Measurements from ENCODE around the gene PRUNE2. TPM values are rescaled to one million over a fixed set of nuclear protein-coding genes. Genes with fewer than 3 reads are reported as not detected.

The PRUNE2 gene
- polyA plus RNA-seq, 1 donor (not counting 4 experiments of a cell fraction or from before 2014, with no cell fraction given): 0.41 TPM

GRCh38 chr9:76852026-76852425, 53.9 kb downstream of the PRUNE2 start:
- dilution Hi-C loops (cut with MboI; ENCODE audit: extremely low pct_ligation_motif_present, low sequenced_read_pairs): no loop called here
- H2AFZ ChIP-seq (ENCODE audit: control insufficient read depth, low read length): no peak overlapping the region

GRCh38 chr9:76846297-76846696, 59.6 kb downstream of the PRUNE2 start:
- Histone ChIP-seq H3K36me3 (ENCODE audit: control insufficient read depth in 2 of 2, extremely low read depth in 1 of 2, insufficient read depth in 2 of 2, low read length in 2 of 2) (no peaks in the 10 kb centered on the region), H3K4me2 (ENCODE audit: control insufficient read depth, extremely low read depth, insufficient read depth, low read depth, low read length) (no peak overlapping the region), H3K9ac (ENCODE audit: control insufficient read depth, extremely low read depth, insufficient read depth, low read length) (no peak overlapping the region), H3K9me1 (ENCODE audit: control insufficient read depth, extremely low read depth, insufficient read depth, low read length) (no peaks in the 10 kb centered on the region), H3K4me1 (ENCODE audit: control insufficient read depth, extremely low read depth, insufficient read depth, low read length) (no peaks in the 10 kb centered on the region), H2AFZ (ENCODE audit: control insufficient read depth, low read length) (no peak overlapping the region), H3K4me3 (ENCODE audit: control insufficient read depth in 2 of 3, extremely low read depth in 1 of 3, insufficient read depth in 2 of 3, low read depth in 1 of 3, low read length in 3 of 3) (no peak overlapping the region), H4K20me1 (ENCODE audit: control insufficient read depth, extremely low read depth, insufficient read depth, low read length) (no peaks in the 10 kb centered on the region), H3K9me3 (ENCODE audit: control insufficient read depth, low read depth, low read length) (no peaks in the 10 kb centered on the region), H3K27me3 (ENCODE audit: control insufficient read depth, extremely low read depth, insufficient read depth, low read length) (no peaks in the 10 kb centered on the region), H3K79me2 (ENCODE audit: control insufficient read depth, insufficient read depth, low read length) (no peaks in the 10 kb centered on the region), H3K27ac (ENCODE audit: control insufficient read depth, insufficient read depth, low read length) (no peak overlapping the region)
- dilution Hi-C loops (cut with MboI; ENCODE audit: extremely low pct_ligation_motif_present, low sequenced_read_pairs): no loop called here
- TF ChIP-seq EZH2 (IDR thresholded peaks at IDR 0.05; ENCODE audit: low read length) (no peak), CTCF (optimal IDR thresholded peaks at IDR 0.05 in 1 of 3, IDR thresholded peaks at IDR 0.05 in 1 of 3, conservative IDR thresholded peaks at IDR 0.05 in 1 of 3; ENCODE audit: extremely low read depth in 1 of 3, insufficient read depth in 2 of 3, low read length in 3 of 3) (no peak)
- no peak for DNase-seq (ENCODE audit: low read depth, low spot score)
- FAIRE-seq: no peak

More at GRCh38 chr9:76852026-76852425, 53.9 kb downstream of the PRUNE2 start:
- no peak overlapping the region for H3K9ac ChIP-seq (ENCODE audit: control insufficient read depth, extremely low read depth, insufficient read depth, low read length)
- H3K4me1 ChIP-seq (ENCODE audit: control insufficient read depth, extremely low read depth, insufficient read depth, low read length): no peaks in the 10 kb centered on the region
- H3K36me3 ChIP-seq (ENCODE audit: control insufficient read depth in 2 of 2, extremely low read depth in 1 of 2, insufficient read depth in 2 of 2, low read length in 2 of 2): no peaks in the 10 kb centered on the region
- no peaks in the 10 kb centered on the region for H4K20me1 ChIP-seq (ENCODE audit: control insufficient read depth, extremely low read depth, insufficient read depth, low read length)
- no peak overlapping the region for H3K4me2 ChIP-seq (ENCODE audit: control insufficient read depth, extremely low read depth, insufficient read depth, low read depth, low read length)
- H3K9me1 ChIP-seq (ENCODE audit: control insufficient read depth, extremely low read depth, insufficient read depth, low read length): no peaks in the 10 kb centered on the region
- H3K4me3 ChIP-seq (ENCODE audit: control insufficient read depth in 2 of 3, extremely low read depth in 1 of 3, insufficient read depth in 2 of 3, low read depth in 1 of 3, low read length in 3 of 3): no peak overlapping the region
- TF ChIP-seq CTCF (optimal IDR thresholded peaks at IDR 0.05 in 1 of 3, IDR thresholded peaks at IDR 0.05 in 1 of 3, conservative IDR thresholded peaks at IDR 0.05 in 1 of 3; ENCODE audit: extremely low read depth in 1 of 3, insufficient read depth in 2 of 3, low read length in 3 of 3) (no peak), EZH2 (IDR thresholded peaks at IDR 0.05; ENCODE audit: low read length) (no peak)
- no peaks in the 10 kb centered on the region for H3K79me2 ChIP-seq (ENCODE audit: control insufficient read depth, insufficient read depth, low read length)
- DNase-seq (ENCODE audit: low read depth, low spot score) (no peak), FAIRE-seq (no peak)
- no peaks in the 10 kb centered on the region for H3K27me3 ChIP-seq (ENCODE audit: control insufficient read depth, extremely low read depth, insufficient read depth, low read length)
- H3K9me3 ChIP-seq (ENCODE audit: control insufficient read depth, low read depth, low read length): no peaks in the 10 kb centered on the region
- no peak overlapping the region for H3K27ac ChIP-seq (ENCODE audit: control insufficient read depth, insufficient read depth, low read length)

Data from keratinocyte (primary cell).